GM19467 (cell line): ENCODE measurements around the gene SPTSSB.

Experiments
- ATAC-seq: cut with Tn5 transposase; IDR thresholded peaks from one replicate; pipeline ENCODE4 v1.9.1; 2021; ENCODE audit warnings: mild to moderate bottlenecking, moderate library complexity; ENCODE audit not compliant: unreplicated experiment

Gene SPTSSB

GRCh38 chr3:161392853-161393252 is 21.5 kb upstream of the SPTSSB start:
- ATAC-seq, result no peak

GRCh38 chr3:161390200-161390599 is 18.9 kb upstream of the SPTSSB start:
- ATAC-seq, result no peak

GRCh38 chr3:161389445-161390035 is 18.2 kb upstream of the SPTSSB start:
- ATAC-seq, result no peak

- ATAC-seq, result no peak
Observed at GRCh38 chr3:161388855-161389254, 17.5 kb upstream of the SPTSSB start.

- no peak for ATAC-seq
Observed at GRCh38 chr3:161386991-161387770, 15.9 kb upstream of the SPTSSB start.

- peak; percentile 43 for ATAC-seq
Observed at GRCh38 chr3:161372321-161373260, 1.3 kb upstream of the SPTSSB start.

GRCh38 chr3:161369531-161369930 is 1.8 kb downstream of the SPTSSB start:
- no peak for ATAC-seq

GRCh38 chr3:161366094-161366493 is 5.2 kb downstream of the SPTSSB start:
- ATAC-seq, result no peak

- ATAC-seq, result no peak
Observed at GRCh38 chr3:161358488-161358887, 12.8 kb downstream of the SPTSSB start.

GRCh38 chr3:161356287-161356686 is 15.0 kb downstream of the SPTSSB start:
- ATAC-seq, result no peak

GRCh38 chr3:161355508-161355907 is 15.8 kb downstream of the SPTSSB start:
- ATAC-seq, result no peak

- ATAC-seq, result no peak
Observed at GRCh38 chr3:161354554-161354953, 16.8 kb downstream of the SPTSSB start.

GRCh38 chr3:161351330-161351729 is 20.0 kb downstream of the SPTSSB start:
- no peak for ATAC-seq

GRCh38 chr3:161350916-161351315 is 20.4 kb downstream of the SPTSSB start:
- no peak for ATAC-seq

- no peak for ATAC-seq
Observed at GRCh38 chr3:161349529-161350312, 21.6 kb downstream of the SPTSSB start.

- ATAC-seq, result no peak
Observed at GRCh38 chr3:161348796-161349400, 22.4 kb downstream of the SPTSSB start.

- no peak for ATAC-seq
Observed at GRCh38 chr3:161347726-161348125, 23.6 kb downstream of the SPTSSB start.

GRCh38 chr3:161345023-161345422 is 26.3 kb downstream of the SPTSSB start:
- no peak for ATAC-seq

GRCh38 chr3:161343986-161344385 is 27.3 kb downstream of the SPTSSB start:
- no peak for ATAC-seq

GRCh38 chr3:161343540-161343939 is 27.8 kb downstream of the SPTSSB start:
- no peak for ATAC-seq
